ENCODE measurements around the gene NAA50. TPM values are rescaled to one million over a fixed set of nuclear protein-coding genes. Genes with fewer than 3 reads are reported as not detected.

The NAA50 gene
- total and polyA plus RNA-seq, 4 donors, result 27.8 to 82.7 (median 61.4) TPM

DNA sequence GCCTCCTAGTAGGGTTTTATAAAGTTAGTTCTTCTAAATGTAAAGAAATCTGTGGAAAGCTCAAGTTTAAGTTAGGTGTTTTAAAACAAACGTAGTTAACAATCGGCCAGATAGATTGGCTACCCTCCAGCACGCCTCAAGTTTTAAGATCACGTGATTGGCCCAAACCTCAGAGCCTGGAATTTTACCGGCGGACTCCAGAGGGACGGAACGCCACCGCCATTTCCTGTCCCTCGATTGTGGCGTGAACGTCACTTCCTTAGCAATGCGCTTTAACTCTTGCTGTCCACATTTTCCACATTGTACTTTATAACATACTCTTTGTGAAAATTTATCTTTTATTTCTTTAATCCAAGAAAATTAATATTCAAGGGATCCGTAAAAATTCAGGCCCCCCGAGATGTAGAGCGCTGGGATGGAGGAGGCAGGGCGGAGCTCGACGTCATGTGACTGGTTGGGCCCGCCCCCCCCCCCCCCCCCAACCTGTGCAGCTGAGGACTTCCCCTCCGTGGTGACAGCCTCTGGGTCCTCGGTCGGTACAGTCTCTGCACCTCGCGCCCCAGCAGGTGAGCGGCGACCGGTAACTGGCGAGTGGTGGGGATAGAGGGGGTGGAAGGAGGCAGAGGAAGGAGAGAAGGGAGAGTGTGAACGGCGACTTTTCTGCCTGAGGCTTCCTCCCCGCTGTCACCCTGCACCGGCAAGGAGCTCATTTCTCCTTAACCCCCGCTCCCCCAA, 666 bp upstream of the NAA50 start, which contains the start of gene ATP6V1A:
Gene ATP6V1A, plus strand, starts transcription at position 488 of the 735 bp plus-strand sequence. CDS start 31,719 bp downstream, outside the sequence.
- Histone ChIP-seq H3K9ac (ENCODE audit: insufficient read depth in 1 of 2, low read length in 2 of 2) (peak within 1 kb of the TSS; percentile 88 to 99), H3K9me3 (ENCODE audit: control insufficient read depth in 4 of 4, insufficient read depth in 3 of 4, low read length in 3 of 4) (no peaks in the 10 kb centered on the region), H3K27me3 (ENCODE audit: control insufficient read depth in 3 of 3, insufficient read depth in 3 of 3, low read length in 2 of 3) (no peaks in the 10 kb centered on the region), H3K4me3 (peak within 1 kb of the TSS; percentile 93), H3K4me1 (ENCODE audit: control insufficient read depth in 5 of 5, insufficient read depth in 5 of 5, low read length in 5 of 5) (peaks cover 0 to 22% (median 3%) of the 10 kb centered on the region in 5 donors), H3K27ac (ENCODE audit: low read depth in 1 of 2, low read length in 1 of 2) (peak within 1 kb of the TSS; percentile 98 to 99), H3K36me3 (ENCODE audit: control insufficient read depth in 4 of 4, insufficient read depth in 4 of 4, low read length in 4 of 4) (peaks cover 0 to 3% (median 0%) of the 10 kb centered on the region in 4 donors)
- no peak for TF ChIP-seq CTCF (IDR thresholded peaks at IDR 0.05; ENCODE audit: control extremely low read depth, extremely low read depth)
- WGBS, 2 donors, result 0 to 1% methylated on average over 26 to 34 of the region's 34 CpGs
- ATAC-seq (ENCODE audit: insufficient read depth, low FRiP score) (peak; percentile 75), DNase-seq (peak; percentile 94 to 99 (median 99))

GRCh38 chr3:113744941-113745755, 901 bp downstream of the NAA50 start:
- Histone ChIP-seq H3K9ac (ENCODE audit: insufficient read depth in 1 of 2, low read length in 2 of 2) (peak overlapping the region; percentile 85 to 94), H3K27ac (ENCODE audit: low read depth in 1 of 2, low read length in 1 of 2) (peak overlapping the region; percentile 98 to 99), H3K4me1 (ENCODE audit: control insufficient read depth in 5 of 5, insufficient read depth in 5 of 5, low read length in 5 of 5) (peaks cover 0 to 32% (median 4%) of the 10 kb centered on the region in 5 donors), H3K27me3 (ENCODE audit: control insufficient read depth in 3 of 3, insufficient read depth in 3 of 3, low read length in 2 of 3) (no peaks in the 10 kb centered on the region), H3K9me3 (ENCODE audit: control insufficient read depth in 4 of 4, insufficient read depth in 3 of 4, low read length in 3 of 4) (no peaks in the 10 kb centered on the region), H3K4me3 (peak overlapping the region; percentile 93), H3K36me3 (ENCODE audit: control insufficient read depth in 4 of 4, insufficient read depth in 4 of 4, low read length in 4 of 4) (peaks cover 0 to 3% (median 0%) of the 10 kb centered on the region in 4 donors)
- ATAC-seq (ENCODE audit: insufficient read depth, low FRiP score) (peak; percentile 63), DNase-seq (peak; percentile 82 to 96 (median 94))
- WGBS, 2 donors, result 1% methylated on average over 35 of the region's 35 CpGs
- peak; percentile 62 for TF ChIP-seq CTCF (IDR thresholded peaks at IDR 0.05; ENCODE audit: control extremely low read depth, extremely low read depth)

GRCh38 chr3:113743006-113743630, 2.9 kb downstream of the NAA50 start:
- H3K27me3 ChIP-seq (ENCODE audit: control insufficient read depth in 3 of 3, insufficient read depth in 3 of 3, low read length in 2 of 3), result no peaks in the 10 kb centered on the region
- peaks cover 0 to 3% (median 0%) of the 10 kb centered on the region in 4 donors for H3K36me3 ChIP-seq (ENCODE audit: control insufficient read depth in 4 of 4, insufficient read depth in 4 of 4, low read length in 4 of 4)
- H3K4me1 ChIP-seq (ENCODE audit: control insufficient read depth in 5 of 5, insufficient read depth in 5 of 5, low read length in 5 of 5), result peaks cover 0 to 37% (median 7%) of the 10 kb centered on the region in 5 donors
- DNase-seq, result no peak
- H3K9ac ChIP-seq (ENCODE audit: insufficient read depth in 1 of 2, low read length in 2 of 2), result peak overlapping the region in 1 of 2 donors; percentile 68
- 62 to 78% methylated on average over 7 of the region's 7 CpGs for WGBS, 2 donors
- H3K27ac ChIP-seq (ENCODE audit: low read depth in 1 of 2, low read length in 1 of 2), result no peak overlapping the region
- no peak overlapping the region for H3K4me3 ChIP-seq
- TF ChIP-seq CTCF (IDR thresholded peaks at IDR 0.05; ENCODE audit: control extremely low read depth, extremely low read depth), result no peak
- no peak for ATAC-seq (ENCODE audit: insufficient read depth, low FRiP score)
- no peaks in the 10 kb centered on the region for H3K9me3 ChIP-seq (ENCODE audit: control insufficient read depth in 4 of 4, insufficient read depth in 3 of 4, low read length in 3 of 4)

Measured in lung (tissue), 12 donors.